WTC11 (cell line): ENCODE measurements around the gene MCRIP2. TPM values are rescaled to one million over a fixed set of nuclear protein-coding genes. Genes with fewer than 3 reads are reported as not detected.

Experiments used
- ATAC-seq: fragments of 200-7000 bp; cut with Tn5 transposase; 2 replicates; pipeline ENCODE4 v1.10.0; 2021; ENCODE audit warnings: mild to moderate bottlenecking, moderate library complexity
- CTCF ChIA-PET: fragments of 300-600 bp; sonication (Branson Sonifier 250); formaldehyde crosslinking; loops from one replicate; lab custom pipeline; 2021; ENCODE audit warnings: antibody characterized with exemption; lab: Charles Lee
- POLR2A ChIA-PET: fragments of 350-600 bp; sonication (Branson Sonifier 250); formaldehyde crosslinking; loops from one replicate; lab custom pipeline; 2021; ENCODE audit warnings: antibody characterized with exemption; lab: Charles Lee
- DNase-seq: peaks from one replicate; pipeline ENCODE4 v3.0.0; 2021; ENCODE audit warnings: low spot score
- H3K27ac Mint-ChIP-seq: 2 replicates; pipeline ENCODE4 v1.8.0; 2021; ENCODE audit warnings: mixed read lengths
- H3K27me3 Mint-ChIP-seq: 2 replicates; pipeline ENCODE4 v1.8.0; 2021; ENCODE audit warnings: low read depth, mild to moderate bottlenecking, moderate library complexity, mixed read lengths
- H3K36me3 Mint-ChIP-seq: 2 replicates; pipeline ENCODE4 v1.8.0; 2021; ENCODE audit warnings: mixed read lengths
- H3K4me1 Mint-ChIP-seq: 2 replicates; pipeline ENCODE4 v1.8.0; 2022; ENCODE audit warnings: mixed read lengths
- H3K4me3 Mint-ChIP-seq: 2 replicates; pipeline ENCODE4 v1.8.0; 2021; ENCODE audit warnings: mild to moderate bottlenecking, moderate library complexity, mixed read lengths
- H3K9me3 Mint-ChIP-seq: 2 replicates; pipeline ENCODE4 v1.8.0; 2021; ENCODE audit warnings: mixed read lengths
- GRHL2 ChIP-seq: fragments of 250-450 bp; sonication (Bioruptor Pico); IDR thresholded peaks from 2 replicates; pipeline ENCODE4 v1.8.0; 2022; ENCODE audit warnings: mild to moderate bottlenecking, moderate library complexity; ENCODE audit not compliant: insufficient replicate concordance, severe bottlenecking
- KAT7 ChIP-seq: sonication (generic); formaldehyde crosslinking; IDR thresholded peaks from 2 replicates; pipeline ENCODE4 v1.8.1; 2023; ENCODE audit warnings: missing genetic modification reagents, mild to moderate bottlenecking, borderline replicate concordance
- MYBL2 ChIP-seq: sonication (generic); formaldehyde crosslinking; IDR thresholded peaks from 2 replicates; pipeline ENCODE4 v1.8.1; 2023; ENCODE audit warnings: mild to moderate bottlenecking, moderate library complexity, missing genetic modification reagents
- NFATC4 ChIP-seq: fragments of 250-450 bp; sonication (Bioruptor Pico); IDR thresholded peaks from 2 replicates; pipeline ENCODE4 v1.9.0; 2021; ENCODE audit warnings: mild to moderate bottlenecking
- NFYB ChIP-seq: sonication (generic); formaldehyde crosslinking; conservative IDR thresholded peaks from 2 replicates; pipeline ENCODE4 v1.8.0; 2022; ENCODE audit warnings: low read depth, missing genetic modification reagents
- NR1H2 ChIP-seq: sonication (generic); formaldehyde crosslinking; IDR thresholded peaks from 2 replicates; pipeline ENCODE4 v1.9.0; 2021; ENCODE audit warnings: mild to moderate bottlenecking, moderate library complexity, missing genetic modification reagents
- RELA ChIP-seq: sonication (generic); formaldehyde crosslinking; IDR thresholded peaks from 2 replicates; pipeline ENCODE4 v1.8.1; 2022; ENCODE audit warnings: missing genetic modification reagents, mild to moderate bottlenecking, borderline replicate concordance
- ZNF263 ChIP-seq: sonication (generic); formaldehyde crosslinking; IDR thresholded peaks from 2 replicates; pipeline ENCODE4 v1.8.1; 2022; ENCODE audit warnings: low read depth, mild to moderate bottlenecking, moderate library complexity, missing genetic modification reagents
- ZNF416 ChIP-seq: fragments of 250-450 bp; sonication (Bioruptor Pico); IDR thresholded peaks from 2 replicates; pipeline ENCODE4 v1.9.0; 2021; ENCODE audit warnings: mild to moderate bottlenecking, inconsistent platforms
- total RNA-seq: library from RNA; stranded (reverse); gene quantifications from 3 replicates; pipeline ENCODE4 v1.2.3, GENCODE V29; 2021
- TF ChIP-seq, protein P1 (sequence below): sonication (generic); formaldehyde crosslinking; IDR thresholded peaks from 2 replicates; pipeline ENCODE4 v1.8.1; 2023; ENCODE audit warnings: mild to moderate bottlenecking, missing genetic modification reagents
- TF ChIP-seq, protein P2 (sequence below): sonication (generic); formaldehyde crosslinking; IDR thresholded peaks from 2 replicates; pipeline ENCODE4 v1.8.0; 2022; ENCODE audit warnings: mild to moderate bottlenecking, missing genetic modification reagents
- TF ChIP-seq, protein P3 (sequence below): sonication (generic); formaldehyde crosslinking; IDR thresholded peaks from 2 replicates; pipeline ENCODE4 v1.8.0; 2023; ENCODE audit warnings: missing genetic modification reagents, mild to moderate bottlenecking, borderline replicate concordance
- TF ChIP-seq, protein P4 (sequence below): sonication (generic); formaldehyde crosslinking; conservative IDR thresholded peaks from 2 replicates; pipeline ENCODE4 v1.8.1; 2023; ENCODE audit warnings: mild to moderate bottlenecking, low read depth, missing genetic modification reagents, moderate library complexity
- TF ChIP-seq, protein P5 (sequence below): fragments of 200-600 bp; IDR thresholded peaks from 2 replicates; pipeline ENCODE4 v1.8.0; 2022; ENCODE audit warnings: antibody characterized with exemption
- TF ChIP-seq, protein P6 (sequence below): sonication (generic); formaldehyde crosslinking; IDR thresholded peaks from 2 replicates; pipeline ENCODE4 v1.8.0; 2023; ENCODE audit warnings: mild to moderate bottlenecking, missing genetic modification reagents
- TF ChIP-seq, protein P7 (sequence below): fragments of 250-450 bp; sonication (Bioruptor Pico); IDR thresholded peaks from 2 replicates; pipeline ENCODE4 v2.1.2; 2022; ENCODE audit warnings: mild to moderate bottlenecking, moderate library complexity
- TF ChIP-seq, protein P8 (sequence below): fragments of 250-450 bp; sonication (Bioruptor Pico); IDR thresholded peaks from 2 replicates; pipeline ENCODE4 v1.9.0; 2021; ENCODE audit warnings: moderate library complexity, mild to moderate bottlenecking, inconsistent platforms, borderline replicate concordance

The MCRIP2 gene
- total RNA-seq, 1 experiment from 2014 or later, result 63.3 TPM

DNA sequence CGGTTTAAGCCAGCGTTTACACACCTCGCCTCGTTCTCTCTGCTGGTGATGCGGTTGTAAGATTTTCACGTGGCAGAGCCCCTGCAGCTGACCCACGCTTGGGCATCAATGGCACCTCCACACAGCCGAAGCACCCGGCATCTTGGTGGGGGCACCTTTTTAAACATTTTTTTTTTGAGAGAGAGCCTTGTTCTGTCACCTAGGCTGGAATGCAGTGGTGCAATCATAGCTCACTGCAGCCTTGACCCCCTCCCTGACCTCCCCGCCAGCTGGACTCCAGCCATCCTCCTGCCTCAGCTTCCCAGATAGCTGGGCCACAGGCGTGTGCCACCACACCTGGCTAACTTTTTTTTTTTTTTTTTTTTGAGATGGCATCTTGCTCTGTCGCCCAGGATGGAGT, 12.4 kb downstream of the MCRIP2 start (continued):
- TF ChIP-seq, protein P1, sequence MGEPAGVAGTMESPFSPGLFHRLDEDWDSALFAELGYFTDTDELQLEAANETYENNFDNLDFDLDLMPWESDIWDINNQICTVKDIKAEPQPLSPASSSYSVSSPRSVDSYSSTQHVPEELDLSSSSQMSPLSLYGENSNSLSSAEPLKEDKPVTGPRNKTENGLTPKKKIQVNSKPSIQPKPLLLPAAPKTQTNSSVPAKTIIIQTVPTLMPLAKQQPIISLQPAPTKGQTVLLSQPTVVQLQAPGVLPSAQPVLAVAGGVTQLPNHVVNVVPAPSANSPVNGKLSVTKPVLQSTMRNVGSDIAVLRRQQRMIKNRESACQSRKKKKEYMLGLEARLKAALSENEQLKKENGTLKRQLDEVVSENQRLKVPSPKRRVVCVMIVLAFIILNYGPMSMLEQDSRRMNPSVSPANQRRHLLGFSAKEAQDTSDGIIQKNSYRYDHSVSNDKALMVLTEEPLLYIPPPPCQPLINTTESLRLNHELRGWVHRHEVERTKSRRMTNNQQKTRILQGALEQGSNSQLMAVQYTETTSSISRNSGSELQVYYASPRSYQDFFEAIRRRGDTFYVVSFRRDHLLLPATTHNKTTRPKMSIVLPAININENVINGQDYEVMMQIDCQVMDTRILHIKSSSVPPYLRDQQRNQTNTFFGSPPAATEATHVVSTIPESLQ, result no peak
- TF ChIP-seq NFYB (CRISPR knock-in tag) (no peak), KAT7 (no peak), NFATC4 (CRISPR knock-in tag) (no peak), ZNF263 (CRISPR knock-in tag) (no peak)
- TF ChIP-seq, protein P2, sequence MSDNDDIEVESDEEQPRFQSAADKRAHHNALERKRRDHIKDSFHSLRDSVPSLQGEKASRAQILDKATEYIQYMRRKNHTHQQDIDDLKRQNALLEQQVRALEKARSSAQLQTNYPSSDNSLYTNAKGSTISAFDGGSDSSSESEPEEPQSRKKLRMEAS (CRISPR knock-in tag), result no peak
- TF ChIP-seq, protein P3, sequence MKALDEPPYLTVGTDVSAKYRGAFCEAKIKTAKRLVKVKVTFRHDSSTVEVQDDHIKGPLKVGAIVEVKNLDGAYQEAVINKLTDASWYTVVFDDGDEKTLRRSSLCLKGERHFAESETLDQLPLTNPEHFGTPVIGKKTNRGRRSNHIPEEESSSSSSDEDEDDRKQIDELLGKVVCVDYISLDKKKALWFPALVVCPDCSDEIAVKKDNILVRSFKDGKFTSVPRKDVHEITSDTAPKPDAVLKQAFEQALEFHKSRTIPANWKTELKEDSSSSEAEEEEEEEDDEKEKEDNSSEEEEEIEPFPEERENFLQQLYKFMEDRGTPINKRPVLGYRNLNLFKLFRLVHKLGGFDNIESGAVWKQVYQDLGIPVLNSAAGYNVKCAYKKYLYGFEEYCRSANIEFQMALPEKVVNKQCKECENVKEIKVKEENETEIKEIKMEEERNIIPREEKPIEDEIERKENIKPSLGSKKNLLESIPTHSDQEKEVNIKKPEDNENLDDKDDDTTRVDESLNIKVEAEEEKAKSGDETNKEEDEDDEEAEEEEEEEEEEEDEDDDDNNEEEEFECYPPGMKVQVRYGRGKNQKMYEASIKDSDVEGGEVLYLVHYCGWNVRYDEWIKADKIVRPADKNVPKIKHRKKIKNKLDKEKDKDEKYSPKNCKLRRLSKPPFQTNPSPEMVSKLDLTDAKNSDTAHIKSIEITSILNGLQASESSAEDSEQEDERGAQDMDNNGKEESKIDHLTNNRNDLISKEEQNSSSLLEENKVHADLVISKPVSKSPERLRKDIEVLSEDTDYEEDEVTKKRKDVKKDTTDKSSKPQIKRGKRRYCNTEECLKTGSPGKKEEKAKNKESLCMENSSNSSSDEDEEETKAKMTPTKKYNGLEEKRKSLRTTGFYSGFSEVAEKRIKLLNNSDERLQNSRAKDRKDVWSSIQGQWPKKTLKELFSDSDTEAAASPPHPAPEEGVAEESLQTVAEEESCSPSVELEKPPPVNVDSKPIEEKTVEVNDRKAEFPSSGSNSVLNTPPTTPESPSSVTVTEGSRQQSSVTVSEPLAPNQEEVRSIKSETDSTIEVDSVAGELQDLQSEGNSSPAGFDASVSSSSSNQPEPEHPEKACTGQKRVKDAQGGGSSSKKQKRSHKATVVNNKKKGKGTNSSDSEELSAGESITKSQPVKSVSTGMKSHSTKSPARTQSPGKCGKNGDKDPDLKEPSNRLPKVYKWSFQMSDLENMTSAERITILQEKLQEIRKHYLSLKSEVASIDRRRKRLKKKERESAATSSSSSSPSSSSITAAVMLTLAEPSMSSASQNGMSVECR (CRISPR knock-in tag), result no peak

DNA sequence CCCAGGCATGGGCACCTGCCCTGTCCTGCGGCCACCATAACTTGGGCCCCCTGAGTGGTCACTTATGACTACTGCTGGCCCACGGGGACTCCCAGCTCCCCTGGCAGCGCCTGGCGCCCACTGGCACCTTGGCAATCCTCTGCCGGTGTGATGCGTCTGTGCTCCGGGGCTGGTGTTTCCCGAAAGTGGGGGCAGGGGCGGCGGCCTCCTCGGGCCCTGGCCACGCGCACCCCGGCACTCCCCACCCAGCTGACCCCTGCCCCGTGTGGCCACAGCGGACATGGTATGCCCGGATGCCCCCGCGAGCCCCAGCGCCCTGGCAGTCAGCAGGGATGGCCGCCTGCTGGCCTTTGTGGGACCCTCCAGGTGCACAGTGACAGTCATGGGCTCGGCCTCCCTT, 15.9 kb downstream of the MCRIP2 start:
- Mint-ChIP-seq H3K36me3 (no peaks in the 10 kb centered on the region), H3K27me3 (no peaks in the 10 kb centered on the region), H3K4me1 (peaks cover 4% of the 10 kb centered on the region), H3K27ac (no peak overlapping the region), H3K4me3 (no peak overlapping the region), H3K9me3 (no peaks in the 10 kb centered on the region)
- TF ChIP-seq, protein P4, sequence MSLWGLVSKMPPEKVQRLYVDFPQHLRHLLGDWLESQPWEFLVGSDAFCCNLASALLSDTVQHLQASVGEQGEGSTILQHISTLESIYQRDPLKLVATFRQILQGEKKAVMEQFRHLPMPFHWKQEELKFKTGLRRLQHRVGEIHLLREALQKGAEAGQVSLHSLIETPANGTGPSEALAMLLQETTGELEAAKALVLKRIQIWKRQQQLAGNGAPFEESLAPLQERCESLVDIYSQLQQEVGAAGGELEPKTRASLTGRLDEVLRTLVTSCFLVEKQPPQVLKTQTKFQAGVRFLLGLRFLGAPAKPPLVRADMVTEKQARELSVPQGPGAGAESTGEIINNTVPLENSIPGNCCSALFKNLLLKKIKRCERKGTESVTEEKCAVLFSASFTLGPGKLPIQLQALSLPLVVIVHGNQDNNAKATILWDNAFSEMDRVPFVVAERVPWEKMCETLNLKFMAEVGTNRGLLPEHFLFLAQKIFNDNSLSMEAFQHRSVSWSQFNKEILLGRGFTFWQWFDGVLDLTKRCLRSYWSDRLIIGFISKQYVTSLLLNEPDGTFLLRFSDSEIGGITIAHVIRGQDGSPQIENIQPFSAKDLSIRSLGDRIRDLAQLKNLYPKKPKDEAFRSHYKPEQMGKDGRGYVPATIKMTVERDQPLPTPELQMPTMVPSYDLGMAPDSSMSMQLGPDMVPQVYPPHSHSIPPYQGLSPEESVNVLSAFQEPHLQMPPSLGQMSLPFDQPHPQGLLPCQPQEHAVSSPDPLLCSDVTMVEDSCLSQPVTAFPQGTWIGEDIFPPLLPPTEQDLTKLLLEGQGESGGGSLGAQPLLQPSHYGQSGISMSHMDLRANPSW (CRISPR knock-in tag), result no peak
- TF ChIP-seq, protein P2 (CRISPR knock-in tag), result no peak
- TF ChIP-seq, protein P5, sequence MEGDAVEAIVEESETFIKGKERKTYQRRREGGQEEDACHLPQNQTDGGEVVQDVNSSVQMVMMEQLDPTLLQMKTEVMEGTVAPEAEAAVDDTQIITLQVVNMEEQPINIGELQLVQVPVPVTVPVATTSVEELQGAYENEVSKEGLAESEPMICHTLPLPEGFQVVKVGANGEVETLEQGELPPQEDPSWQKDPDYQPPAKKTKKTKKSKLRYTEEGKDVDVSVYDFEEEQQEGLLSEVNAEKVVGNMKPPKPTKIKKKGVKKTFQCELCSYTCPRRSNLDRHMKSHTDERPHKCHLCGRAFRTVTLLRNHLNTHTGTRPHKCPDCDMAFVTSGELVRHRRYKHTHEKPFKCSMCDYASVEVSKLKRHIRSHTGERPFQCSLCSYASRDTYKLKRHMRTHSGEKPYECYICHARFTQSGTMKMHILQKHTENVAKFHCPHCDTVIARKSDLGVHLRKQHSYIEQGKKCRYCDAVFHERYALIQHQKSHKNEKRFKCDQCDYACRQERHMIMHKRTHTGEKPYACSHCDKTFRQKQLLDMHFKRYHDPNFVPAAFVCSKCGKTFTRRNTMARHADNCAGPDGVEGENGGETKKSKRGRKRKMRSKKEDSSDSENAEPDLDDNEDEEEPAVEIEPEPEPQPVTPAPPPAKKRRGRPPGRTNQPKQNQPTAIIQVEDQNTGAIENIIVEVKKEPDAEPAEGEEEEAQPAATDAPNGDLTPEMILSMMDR, result no peak
- no peak for TF ChIP-seq NR1H2
- TF ChIP-seq RELA (CRISPR knock-in tag), result no peak
- no peak for TF ChIP-seq GRHL2
- TF ChIP-seq ZNF416 (CRISPR knock-in tag), result no peak
- TF ChIP-seq, protein P6, sequence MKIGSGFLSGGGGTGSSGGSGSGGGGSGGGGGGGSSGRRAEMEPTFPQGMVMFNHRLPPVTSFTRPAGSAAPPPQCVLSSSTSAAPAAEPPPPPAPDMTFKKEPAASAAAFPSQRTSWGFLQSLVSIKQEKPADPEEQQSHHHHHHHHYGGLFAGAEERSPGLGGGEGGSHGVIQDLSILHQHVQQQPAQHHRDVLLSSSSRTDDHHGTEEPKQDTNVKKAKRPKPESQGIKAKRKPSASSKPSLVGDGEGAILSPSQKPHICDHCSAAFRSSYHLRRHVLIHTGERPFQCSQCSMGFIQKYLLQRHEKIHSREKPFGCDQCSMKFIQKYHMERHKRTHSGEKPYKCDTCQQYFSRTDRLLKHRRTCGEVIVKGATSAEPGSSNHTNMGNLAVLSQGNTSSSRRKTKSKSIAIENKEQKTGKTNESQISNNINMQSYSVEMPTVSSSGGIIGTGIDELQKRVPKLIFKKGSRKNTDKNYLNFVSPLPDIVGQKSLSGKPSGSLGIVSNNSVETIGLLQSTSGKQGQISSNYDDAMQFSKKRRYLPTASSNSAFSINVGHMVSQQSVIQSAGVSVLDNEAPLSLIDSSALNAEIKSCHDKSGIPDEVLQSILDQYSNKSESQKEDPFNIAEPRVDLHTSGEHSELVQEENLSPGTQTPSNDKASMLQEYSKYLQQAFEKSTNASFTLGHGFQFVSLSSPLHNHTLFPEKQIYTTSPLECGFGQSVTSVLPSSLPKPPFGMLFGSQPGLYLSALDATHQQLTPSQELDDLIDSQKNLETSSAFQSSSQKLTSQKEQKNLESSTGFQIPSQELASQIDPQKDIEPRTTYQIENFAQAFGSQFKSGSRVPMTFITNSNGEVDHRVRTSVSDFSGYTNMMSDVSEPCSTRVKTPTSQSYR, result no peak
- TF ChIP-seq, protein P7, sequence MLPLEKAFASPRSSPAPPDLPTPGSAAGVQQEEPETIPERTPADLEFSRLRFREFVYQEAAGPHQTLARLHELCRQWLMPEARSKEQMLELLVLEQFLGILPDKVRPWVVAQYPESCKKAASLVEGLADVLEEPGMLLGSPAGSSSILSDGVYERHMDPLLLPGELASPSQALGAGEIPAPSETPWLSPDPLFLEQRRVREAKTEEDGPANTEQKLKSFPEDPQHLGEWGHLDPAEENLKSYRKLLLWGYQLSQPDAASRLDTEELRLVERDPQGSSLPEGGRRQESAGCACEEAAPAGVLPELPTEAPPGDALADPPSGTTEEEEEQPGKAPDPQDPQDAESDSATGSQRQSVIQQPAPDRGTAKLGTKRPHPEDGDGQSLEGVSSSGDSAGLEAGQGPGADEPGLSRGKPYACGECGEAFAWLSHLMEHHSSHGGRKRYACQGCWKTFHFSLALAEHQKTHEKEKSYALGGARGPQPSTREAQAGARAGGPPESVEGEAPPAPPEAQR (CRISPR knock-in tag), result no peak
- no peak for TF ChIP-seq NFATC4 (CRISPR knock-in tag)
- TF ChIP-seq, protein P8, sequence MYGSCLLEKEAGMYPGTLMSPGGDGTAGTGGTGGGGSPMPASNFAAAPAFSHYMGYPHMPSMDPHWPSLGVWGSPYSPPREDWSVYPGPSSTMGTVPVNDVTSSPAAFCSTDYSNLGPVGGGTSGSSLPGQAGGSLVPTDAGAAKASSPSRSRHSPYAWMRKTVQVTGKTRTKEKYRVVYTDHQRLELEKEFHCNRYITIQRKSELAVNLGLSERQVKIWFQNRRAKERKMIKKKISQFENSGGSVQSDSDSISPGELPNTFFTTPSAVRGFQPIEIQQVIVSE, result no peak
- TF ChIP-seq MYBL2 (CRISPR knock-in tag), result no peak
- ChIA-PET CTCF (interaction anchor here (0.9 kb wide), 1 partner anchor 10 kb away, joined by 3 read pairs; the partner anchor contains the start of gene RHOT2), POLR2A (no interaction called here)
- ATAC-seq (no peak), DNase-seq (no peak)
